OCI-LY1 (cell line): ENCODE measurements around the gene CUEDC1.

Experiments used
- CTCF ChIP-seq: fragments of 200-600 bp; sonication (generic), shearing (Covaris generic); IDR thresholded peaks from 2 replicates; pipeline ENCODE4 v1.5.1; 2017; ENCODE audit warnings: mild to moderate bottlenecking, antibody characterized with exemption, low read length, moderate library complexity, mixed read lengths
- EZH2 ChIP-seq: fragments of 200-600 bp; sonication (generic), shearing (Covaris generic); IDR thresholded peaks from 2 replicates; pipeline ENCODE4 v1.8.0; 2017; ENCODE audit warnings: borderline replicate concordance, mixed run types, mild to moderate bottlenecking, antibody characterized with exemption, low read length, moderate library complexity, mixed read lengths

- TF ChIP-seq CTCF (no peak), EZH2 (no peak)
Observed at GRCh38 chr17:57871863-57872262, 83.3 kb downstream of the CUEDC1 start.
